ENCODE measurements around the gene CXorf58. TPM values are rescaled to one million over a fixed set of nuclear protein-coding genes. Genes with fewer than 3 reads are reported as not detected.
"Not testable (repeated sequence)": the region's sequence is repeated elsewhere in the genome, so short reads cannot be mapped to it uniquely, and the experiment has no call there.

Gene CXorf58
- total RNA-seq, 4 donors from 2014 or later: 0.26 TPM; not detected in 3

GRCh38 chrX:23887451-23887850, 20.4 kb upstream of the CXorf58 start:
- H3K4me3 ChIP-seq (ENCODE audit: low read depth, poor library complexity, severe bottlenecking): no peak overlapping the region
- no peak for TF ChIP-seq POLR2A (IDR thresholded peaks at IDR 0.05)
- no peak for TF ChIP-seq CTCF (IDR thresholded peaks at IDR 0.05)
- no peak for DNase-seq (ENCODE audit: low spot score in 2 of 2)
- intact Hi-C loops (cut with DNase I; ENCODE audit: low total_unique reads): no loop called here
- 79 to 86% methylated on average over 6 of the region's 6 CpGs for WGBS, 2 donors

GRCh38 chrX:23887918-23888317, 19.9 kb upstream of the CXorf58 start:
- no peak for TF ChIP-seq CTCF (IDR thresholded peaks at IDR 0.05)
- no peak for TF ChIP-seq POLR2A (IDR thresholded peaks at IDR 0.05)
- intact Hi-C loops (cut with DNase I; ENCODE audit: low total_unique reads): no loop called here
- no peak overlapping the region for H3K4me3 ChIP-seq (ENCODE audit: low read depth, poor library complexity, severe bottlenecking)
- 85 to 97% methylated on average over 4 of the region's 4 CpGs for WGBS, 2 donors
- DNase-seq (ENCODE audit: low spot score in 2 of 2): no peak

- TF ChIP-seq CTCF (IDR thresholded peaks at IDR 0.05): no peak
- no peak for TF ChIP-seq POLR2A (IDR thresholded peaks at IDR 0.05)
- no peak for DNase-seq (ENCODE audit: low spot score in 2 of 2)
- intact Hi-C loops (cut with DNase I; ENCODE audit: low total_unique reads): no loop called here
These were observed 18.8 kb upstream of the CXorf58 start for GRCh38 chrX:23888887-23889501.

GRCh38 chrX:23890933-23891332, 16.9 kb upstream of the CXorf58 start:
- no peak for DNase-seq (ENCODE audit: low spot score in 2 of 2)
- intact Hi-C loops (cut with DNase I; ENCODE audit: low total_unique reads): no loop called here
- 96% methylated on average over 4 of the region's 4 CpGs for WGBS, 2 donors
- no peak overlapping the region for H3K4me3 ChIP-seq (ENCODE audit: low read depth, poor library complexity, severe bottlenecking)
- TF ChIP-seq POLR2A (IDR thresholded peaks at IDR 0.05) (no peak), CTCF (IDR thresholded peaks at IDR 0.05) (no peak)

More at GRCh38 chrX:23888887-23889501, 18.8 kb upstream of the CXorf58 start:
- 81 to 85% methylated on average over 3 of the region's 3 CpGs for WGBS, 2 donors
- H3K4me3 ChIP-seq (ENCODE audit: low read depth, poor library complexity, severe bottlenecking): no peak overlapping the region

GRCh38 chrX:23894993-23895392, 12.8 kb upstream of the CXorf58 start:
- H3K4me3 ChIP-seq (ENCODE audit: low read depth, poor library complexity, severe bottlenecking); DNase-seq (ENCODE audit: low spot score in 2 of 2); intact Hi-C loops (cut with DNase I; ENCODE audit: low total_unique reads): not testable (repeated sequence)
- WGBS, 2 donors: 91 to 95% methylated on average over 6 of the region's 6 CpGs

- DNase-seq (ENCODE audit: low spot score in 2 of 2); H3K4me3 ChIP-seq (ENCODE audit: low read depth, poor library complexity, severe bottlenecking); intact Hi-C loops (cut with DNase I; ENCODE audit: low total_unique reads): not testable (repeated sequence)
- 61 to 79% methylated on average over 4 of the region's 4 CpGs for WGBS, 2 donors
These were observed 11.3 kb upstream of the CXorf58 start for GRCh38 chrX:23896539-23896938.

- WGBS, 2 donors: 36 to 71% methylated on average over 2 of the region's 2 CpGs
- DNase-seq (ENCODE audit: low spot score in 2 of 2): no peak
- no peak for TF ChIP-seq CTCF (IDR thresholded peaks at IDR 0.05)
- intact Hi-C loops (cut with DNase I; ENCODE audit: low total_unique reads): no loop called here
- H3K4me3 ChIP-seq (ENCODE audit: low read depth, poor library complexity, severe bottlenecking): no peak overlapping the region
These were observed 10.8 kb upstream of the CXorf58 start for GRCh38 chrX:23896981-23897380.
